Spleen (tissue), 7 donors: ENCODE measurements around the gene MAGI2.

Source experiments
- CTCF ChIP-seq, 11 experiments: fragments of 200-600 bp in 7 of 11; fragments of 450-650 bp in 4 of 11; sonication (generic) in 4 of 11; IDR thresholded peaks in 8 of 11; conservative IDR thresholded peaks in 3 of 11; 1 replicate in 7 of 11; 2 replicates in 4 of 11; pipeline versions ENCODE4 v1.4.0 to v1.8.0; 2016 to 2021; ENCODE audit warnings: antibody characterized with exemption in 11 of 11, inconsistent platforms in 4 of 11, mild to moderate bottlenecking in 1 of 11
- POLR2A ChIP-seq, 3 donors: fragments of 450-650 bp; IDR thresholded peaks; one replicate each; pipeline ENCODE4 v1.5.1; 2017; ENCODE audit warnings: antibody characterized with exemption in 3 of 3, mild to moderate bottlenecking in 1 of 3
- donor health status: DM: no; HTN: no; CAD: no; lungs with moderate emphysema.
- donor health status: DM: no; HTN: no; CAD: no.
- donor health status: DM: no; HTN: no; CAD: no.

- TF ChIP-seq POLR2A (IDR thresholded peaks at IDR 0.05) (no peak), CTCF (IDR thresholded peaks at IDR 0.05 in 8 of 11, conservative IDR thresholded peaks at IDR 0.05 in 3 of 11) (no peak)
Observed at GRCh38 chr7:79403451-79403850, 50.0 kb downstream of the MAGI2 start.
